ENCODE results near the gene NCBP3.

NCBP3 gene, protein sequence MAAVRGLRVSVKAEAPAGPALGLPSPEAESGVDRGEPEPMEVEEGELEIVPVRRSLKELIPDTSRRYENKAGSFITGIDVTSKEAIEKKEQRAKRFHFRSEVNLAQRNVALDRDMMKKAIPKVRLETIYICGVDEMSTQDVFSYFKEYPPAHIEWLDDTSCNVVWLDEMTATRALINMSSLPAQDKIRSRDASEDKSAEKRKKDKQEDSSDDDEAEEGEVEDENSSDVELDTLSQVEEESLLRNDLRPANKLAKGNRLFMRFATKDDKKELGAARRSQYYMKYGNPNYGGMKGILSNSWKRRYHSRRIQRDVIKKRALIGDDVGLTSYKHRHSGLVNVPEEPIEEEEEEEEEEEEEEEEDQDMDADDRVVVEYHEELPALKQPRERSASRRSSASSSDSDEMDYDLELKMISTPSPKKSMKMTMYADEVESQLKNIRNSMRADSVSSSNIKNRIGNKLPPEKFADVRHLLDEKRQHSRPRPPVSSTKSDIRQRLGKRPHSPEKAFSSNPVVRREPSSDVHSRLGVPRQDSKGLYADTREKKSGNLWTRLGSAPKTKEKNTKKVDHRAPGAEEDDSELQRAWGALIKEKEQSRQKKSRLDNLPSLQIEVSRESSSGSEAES

DNA sequence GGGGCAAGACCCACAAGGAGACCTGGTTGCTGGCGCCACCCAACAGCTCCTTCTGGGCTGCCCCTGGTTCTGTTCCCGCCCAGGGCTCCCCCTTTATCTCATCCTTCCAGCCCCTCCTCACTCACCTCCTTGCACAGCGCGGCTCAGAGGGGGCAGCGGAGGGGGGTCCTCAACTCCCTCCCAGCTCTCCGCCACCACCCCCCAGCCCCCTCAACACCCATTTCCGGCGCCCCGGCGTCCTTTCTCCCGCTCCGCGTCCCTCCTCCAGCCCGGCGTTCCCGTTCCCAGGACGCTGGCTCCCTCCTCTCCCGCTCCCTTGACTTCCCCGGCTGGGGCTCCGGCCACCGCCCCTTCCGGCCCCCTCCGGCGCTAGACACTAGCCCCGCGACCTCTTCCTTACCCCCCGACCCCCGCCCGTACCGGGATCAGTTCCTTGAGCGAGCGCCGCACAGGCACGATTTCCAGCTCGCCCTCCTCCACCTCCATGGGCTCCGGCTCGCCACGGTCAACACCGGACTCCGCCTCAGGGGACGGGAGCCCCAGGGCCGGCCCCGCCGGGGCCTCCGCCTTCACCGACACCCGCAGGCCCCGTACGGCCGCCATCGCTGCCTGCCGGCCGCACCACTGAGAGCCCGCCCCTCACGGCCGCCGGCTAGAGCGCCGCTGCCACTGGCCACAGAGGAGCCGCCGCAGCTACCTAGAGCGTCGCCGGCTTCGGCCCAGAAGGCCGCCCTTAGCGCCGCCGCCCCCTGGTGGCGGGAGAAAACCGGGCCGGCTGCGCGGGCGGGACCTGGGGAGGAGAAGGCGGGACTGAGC, at the start of gene NCBP3:
Gene NCBP3 (minus strand): TSS at position 626 of the 816 bp plus-strand sequence. CDS start 23 bp downstream, at position 603.
- peak in 55 of 56 donors; percentile 43 to 95 (median 83) for DNase-seq

DNA sequence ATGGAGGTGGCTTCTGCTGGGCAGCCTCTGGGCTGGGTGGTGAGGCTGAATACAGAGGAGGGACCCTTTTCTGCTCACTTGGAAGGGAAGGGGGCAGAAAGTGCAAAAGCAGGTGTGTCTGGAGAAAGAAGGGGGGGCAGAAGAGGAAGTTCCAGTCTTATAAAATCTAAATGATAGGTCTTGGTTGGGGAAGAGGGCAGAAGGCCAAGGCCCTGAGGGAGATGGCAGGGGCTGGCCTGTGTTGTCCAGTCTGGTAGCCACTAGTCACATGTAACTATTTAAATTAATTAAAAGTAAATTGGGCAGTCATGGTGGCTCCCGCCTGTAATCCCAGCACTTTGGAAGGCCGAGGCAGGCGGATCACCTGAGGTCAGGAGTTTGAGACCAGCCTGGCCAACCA, 49.3 kb upstream of the NCBP3 start:
- DNase-seq: no peak

DNA sequence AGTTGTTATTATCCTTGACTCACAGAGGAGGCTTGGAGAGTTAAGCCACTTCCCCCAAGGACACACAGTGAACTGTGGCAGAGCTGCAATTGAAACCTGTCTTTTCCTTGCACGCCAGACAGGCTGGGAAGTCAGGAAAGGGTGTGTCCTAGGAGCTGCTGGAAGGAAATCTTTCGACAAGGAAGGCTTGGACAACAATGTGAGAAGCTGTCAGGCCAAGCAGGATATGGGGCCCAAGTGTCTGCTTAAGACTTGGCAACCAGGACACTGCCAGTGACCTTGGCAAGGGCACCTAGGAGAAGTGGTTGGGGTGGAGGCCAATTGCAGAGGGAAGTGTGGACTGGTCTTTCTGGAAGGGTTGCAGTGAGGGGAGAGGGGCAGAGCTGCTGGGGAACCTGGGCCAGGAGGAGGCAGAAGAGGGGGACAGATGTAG, 48.9 kb upstream of the NCBP3 start:
- peak in 5 of 56 donors; percentile 12 to 34 (median 23) for DNase-seq

DNA sequence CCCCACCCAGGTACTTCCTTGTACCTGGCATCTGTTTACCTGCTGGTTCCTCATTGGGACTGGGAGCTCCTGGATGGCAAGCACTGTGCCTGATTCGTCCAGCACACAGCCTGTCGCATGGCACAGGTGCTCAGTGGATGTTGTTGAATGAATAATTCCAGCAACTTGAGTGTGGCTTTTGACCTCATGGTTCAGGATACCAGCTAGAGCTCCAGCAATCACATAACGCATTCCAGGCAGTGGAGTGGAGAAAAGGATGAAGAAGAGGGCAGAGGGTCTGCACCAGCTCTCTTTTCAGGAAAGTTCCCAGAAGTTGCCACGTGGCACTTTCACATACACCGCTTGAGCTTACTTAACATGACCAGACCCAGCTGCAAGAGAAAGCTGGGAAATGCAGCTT, 48.1 kb upstream of the NCBP3 start:
- DNase-seq: no peak

DNA sequence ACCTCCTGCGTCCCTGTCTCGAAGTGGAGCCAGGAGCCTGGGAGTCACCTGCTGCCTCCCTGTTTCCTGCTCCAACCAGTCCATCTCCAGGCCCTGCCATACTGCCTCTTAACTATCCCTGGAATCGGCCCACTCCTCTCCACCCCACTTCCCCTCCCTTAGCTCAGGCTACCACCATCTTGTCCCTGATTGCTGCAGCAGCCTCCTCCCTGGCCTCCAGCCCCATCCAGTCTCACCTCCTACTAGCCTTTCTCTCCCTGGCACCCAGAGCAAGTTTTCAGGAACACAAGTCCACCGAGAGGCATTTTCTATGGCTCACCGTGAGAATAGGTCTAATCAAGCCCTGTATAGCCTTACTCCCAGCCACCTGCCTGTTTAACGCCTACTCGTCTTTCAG, 47.7 kb upstream of the NCBP3 start:
- DNase-seq: no peak

DNA sequence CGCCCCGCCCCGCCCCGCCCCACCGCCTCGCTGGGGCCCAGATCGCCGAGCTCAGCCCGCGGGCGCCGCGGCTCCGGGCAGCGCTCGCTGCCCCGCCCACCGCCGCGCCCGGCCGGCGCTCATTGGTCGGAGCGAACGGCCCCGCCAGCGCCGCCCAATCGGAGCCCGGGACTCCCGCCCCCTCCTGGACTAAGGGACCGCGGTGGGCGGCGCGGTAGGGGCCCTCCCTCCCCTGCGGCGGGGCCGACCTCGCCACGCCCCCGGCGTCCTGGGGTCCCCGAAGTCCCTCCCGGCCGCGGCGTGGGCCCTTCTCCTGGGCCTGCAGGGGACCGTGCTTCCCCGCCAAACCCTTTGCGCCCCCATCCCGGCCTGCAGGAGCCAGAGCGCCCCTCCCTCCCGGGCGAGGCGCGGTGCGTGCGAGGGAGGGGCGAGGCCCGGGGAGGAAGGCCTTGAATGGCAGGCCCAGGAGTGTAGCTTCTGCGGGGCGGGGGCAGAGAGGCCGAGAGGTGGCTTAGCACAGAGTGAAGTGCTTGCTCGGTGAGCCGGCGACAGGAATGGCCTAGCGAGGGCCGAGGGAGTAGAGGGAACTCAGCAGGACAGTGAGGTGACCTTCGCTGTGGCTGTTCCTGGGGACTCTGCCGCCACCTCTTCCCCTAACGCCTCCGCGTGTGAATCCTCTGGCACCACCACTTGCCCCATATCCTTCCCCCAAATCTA, 47.1 kb upstream of the NCBP3 start, which contains the start of gene CAMKK1:
Gene CAMKK1 (minus strand): TSS at position 51 of the 717 bp plus-strand sequence. CDS start 7,366 bp downstream, outside the sequence.
- peak in 55 of 56 donors; percentile 24 to 86 (median 71) for DNase-seq

DNA sequence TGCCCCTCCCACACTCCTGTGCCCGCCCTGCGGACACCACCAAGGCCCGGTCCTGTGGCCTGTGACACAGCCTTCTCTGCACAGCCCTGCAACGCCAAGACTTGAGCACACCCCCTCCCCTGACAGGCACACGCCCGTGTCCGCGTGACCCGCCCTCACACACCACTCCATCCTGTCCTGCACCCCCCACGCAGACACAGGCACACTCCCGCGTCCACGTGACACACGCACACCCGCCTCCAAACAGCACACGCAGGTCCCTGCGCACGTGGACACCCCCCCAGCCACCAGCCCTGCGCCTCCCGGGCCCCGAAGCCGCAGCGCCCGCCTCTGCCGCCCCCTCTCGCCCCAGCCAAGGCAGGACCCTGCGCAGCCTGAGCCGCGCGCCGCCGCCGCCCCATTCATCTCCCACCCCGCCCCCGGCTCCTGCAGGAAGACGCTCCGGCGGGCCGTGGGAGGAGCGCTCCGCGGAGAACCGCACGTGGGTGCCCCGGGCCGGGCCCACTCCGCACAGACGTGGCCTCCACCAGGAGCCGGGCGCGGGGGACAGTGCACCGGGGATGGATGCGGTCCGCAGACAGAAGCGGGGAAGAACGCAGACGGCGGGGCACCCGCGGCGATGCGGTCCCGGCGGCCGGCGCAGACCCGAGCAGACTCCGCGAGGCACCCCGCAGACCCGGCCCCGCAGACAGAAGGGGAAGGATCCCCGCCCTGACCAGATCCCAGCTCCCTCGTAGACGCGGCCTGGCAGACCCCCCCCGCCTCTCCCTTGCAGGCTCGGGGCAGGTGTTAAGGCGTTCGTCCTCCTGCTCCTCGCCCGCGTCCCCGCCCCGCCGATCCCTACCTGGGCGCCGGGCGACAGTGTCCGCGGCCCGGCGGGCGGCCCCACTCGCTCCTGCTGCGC, 46.3 kb upstream of the NCBP3 start:
- peak in 45 of 56 donors; percentile 15 to 86 (median 59) for DNase-seq

DNA sequence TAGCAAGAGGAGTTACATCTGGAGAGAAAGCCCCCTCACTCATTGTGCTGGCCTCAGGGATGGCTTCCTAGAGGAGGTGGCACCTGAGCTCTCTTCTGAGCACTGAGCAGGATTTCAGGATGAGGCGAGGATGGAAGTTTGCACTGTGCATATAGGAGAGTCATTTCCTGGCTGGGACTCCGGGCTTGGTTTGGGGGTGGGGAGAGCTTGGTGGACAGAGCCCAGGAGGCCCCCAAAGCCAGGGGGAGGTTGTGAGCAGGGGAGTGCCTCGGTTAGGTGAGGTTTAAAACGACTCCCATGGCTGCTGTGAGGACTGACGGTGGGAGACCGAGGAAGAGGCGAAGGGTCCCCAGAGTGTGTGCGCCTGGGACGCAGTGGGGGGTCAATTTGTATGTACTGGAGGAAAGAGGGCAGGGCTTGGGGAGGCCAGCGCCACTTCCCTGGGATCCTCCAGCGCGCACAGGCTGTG, 45.6 kb upstream of the NCBP3 start:
- no peak for DNase-seq

DNA sequence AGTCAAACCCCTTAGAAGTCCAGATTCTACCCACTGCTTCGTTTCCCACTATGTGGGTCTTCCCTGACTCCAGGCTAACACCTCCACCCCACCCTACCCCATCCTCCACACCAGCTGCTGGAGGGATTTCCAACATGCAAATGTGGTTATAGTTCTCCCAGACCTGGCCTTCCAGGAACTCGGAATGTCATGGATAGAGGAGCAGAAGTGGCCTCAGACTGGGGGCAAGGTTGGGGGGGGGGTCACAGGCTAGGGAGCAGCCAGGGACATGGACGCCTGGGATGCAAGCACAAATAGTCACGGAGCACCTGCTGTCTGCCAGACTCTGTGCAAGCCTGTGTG, 44.8 kb upstream of the NCBP3 start:
- peak in 1 of 56 donors; percentile 23 for DNase-seq

DNA sequence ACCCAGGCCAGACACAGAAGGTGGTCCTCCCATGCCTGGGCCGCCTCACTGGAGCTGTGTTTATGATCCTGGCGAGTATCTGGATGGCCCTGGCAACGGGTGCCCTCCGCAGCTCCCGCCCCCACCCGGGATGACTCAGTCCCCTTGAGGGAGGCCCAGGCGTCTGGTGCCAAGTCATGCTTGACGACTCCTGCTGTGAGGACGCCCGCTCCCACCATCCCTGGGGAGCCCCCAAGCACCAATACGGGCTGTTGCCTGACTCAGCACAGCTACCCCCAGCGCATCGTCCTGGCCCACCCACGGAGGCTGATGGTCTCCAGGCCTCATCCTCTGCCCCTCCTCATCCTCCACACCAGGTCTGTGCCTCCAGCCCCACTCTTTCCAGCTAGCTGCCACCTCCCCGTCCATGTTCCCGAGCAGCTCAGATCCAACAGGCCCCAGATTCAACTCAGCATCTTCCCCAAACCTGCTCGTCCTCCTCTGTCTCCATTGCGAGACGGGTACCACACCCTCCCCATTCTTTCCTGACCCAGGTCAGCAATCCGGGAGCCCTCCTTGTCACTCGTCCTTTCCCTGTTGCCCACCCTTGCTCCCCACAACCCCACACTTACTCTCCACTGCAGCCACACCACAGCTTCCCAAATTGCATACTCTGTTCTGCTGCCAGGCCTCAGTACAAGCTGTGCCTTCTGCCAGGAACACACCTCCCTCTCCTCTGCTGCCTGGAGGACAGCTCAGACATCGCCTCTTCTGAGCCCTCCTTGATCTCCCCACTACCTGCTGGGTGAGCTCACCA, 44.2 kb upstream of the NCBP3 start:
- peak in 17 of 56 donors; percentile 18 to 54 (median 34) for DNase-seq

DNA sequence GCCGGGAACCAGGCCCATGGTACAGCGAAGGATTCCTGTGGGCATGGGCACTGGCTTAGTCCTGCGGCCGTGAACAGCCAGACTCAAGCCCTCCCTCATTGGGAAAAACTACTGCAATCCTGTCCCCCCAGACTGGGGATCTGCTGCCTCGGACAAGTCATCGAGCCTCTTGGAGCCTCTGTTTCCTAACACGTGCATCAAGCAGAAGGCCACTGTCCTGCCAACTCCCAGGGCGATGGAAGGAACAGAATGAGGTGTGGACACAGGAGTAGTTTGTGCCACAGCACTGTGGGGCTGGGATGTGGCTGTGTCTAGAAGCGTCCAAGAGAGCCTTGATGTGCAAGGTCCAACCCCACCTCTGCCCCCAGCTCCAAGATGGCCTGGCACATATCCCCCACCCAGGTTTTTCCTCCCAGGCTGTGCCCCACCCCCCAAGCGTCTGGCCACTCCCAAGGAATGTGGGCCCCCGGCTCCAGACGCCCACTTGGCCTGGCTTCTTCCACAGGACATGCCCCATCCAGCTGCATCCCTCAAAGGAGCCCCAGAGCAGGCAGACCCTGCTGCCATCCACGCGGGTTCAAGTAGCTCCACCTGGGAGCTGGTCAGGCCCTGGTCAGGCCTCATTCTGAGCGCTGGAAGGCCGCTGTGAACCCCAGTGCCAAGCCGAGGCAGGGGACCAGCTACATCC, 43.4 kb upstream of the NCBP3 start:
- DNase-seq: no peak

DNA sequence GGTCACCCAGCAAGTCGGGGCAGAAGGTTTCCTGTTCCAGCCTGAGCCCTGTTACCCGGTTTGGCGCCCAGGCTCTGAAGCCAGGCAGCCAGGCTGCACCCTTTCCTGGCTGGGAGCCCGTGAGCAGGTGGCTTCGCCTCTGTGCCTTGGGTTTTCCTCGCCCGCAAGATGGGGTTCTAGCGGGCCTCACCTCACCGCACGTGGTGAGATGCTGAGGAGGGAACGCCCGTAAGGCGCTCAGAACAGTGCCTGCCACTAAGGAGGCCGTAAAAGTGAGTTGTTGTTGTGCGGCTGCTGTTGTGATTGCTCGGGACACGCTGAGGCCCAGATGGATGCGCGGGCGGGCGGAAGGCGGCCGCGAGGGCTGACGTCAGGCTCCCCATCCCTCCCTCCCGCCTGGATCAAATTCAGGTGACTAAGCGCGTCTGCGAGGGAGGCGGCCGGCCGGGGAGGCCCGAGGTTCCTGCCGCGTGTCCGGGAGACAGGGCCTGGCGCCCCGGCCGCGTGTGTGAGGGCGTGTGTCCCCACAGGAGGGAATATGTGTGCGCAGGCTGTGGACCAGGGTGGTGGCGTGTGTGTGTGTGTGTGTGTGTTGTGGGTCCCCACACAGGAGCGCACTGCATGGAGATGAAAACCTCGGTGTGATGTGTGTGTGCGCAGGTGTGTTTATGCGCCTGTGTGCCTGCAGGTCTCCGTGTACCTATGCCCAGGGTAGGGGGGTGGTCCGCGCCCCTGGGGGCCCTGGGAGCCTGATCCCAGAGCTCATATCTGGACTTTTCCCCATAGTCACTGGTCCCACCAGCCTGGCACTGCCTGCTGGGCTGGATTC, 42.5 kb upstream of the NCBP3 start:
- peak in 1 of 56 donors; percentile 29 for DNase-seq

DNA sequence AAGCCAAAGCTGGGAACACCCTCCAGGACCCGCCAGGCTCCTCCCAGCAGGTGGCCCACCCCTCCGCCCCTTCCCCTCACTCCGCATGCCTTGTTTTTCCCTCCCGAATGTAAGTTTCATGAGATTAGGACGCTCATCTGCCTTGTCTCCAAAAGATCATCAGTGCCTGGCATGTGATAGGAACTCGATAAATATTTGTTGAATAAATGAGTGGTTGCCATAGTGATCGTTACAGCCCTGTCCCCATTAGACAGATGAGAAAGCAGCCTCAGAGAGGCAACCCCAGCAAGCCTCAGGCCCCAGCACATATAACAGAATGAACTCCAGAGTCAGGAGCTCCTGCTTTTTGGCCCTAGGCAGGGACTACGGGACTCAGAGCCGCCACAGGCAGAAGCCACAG, 41.8 kb upstream of the NCBP3 start:
- no peak for DNase-seq

DNA sequence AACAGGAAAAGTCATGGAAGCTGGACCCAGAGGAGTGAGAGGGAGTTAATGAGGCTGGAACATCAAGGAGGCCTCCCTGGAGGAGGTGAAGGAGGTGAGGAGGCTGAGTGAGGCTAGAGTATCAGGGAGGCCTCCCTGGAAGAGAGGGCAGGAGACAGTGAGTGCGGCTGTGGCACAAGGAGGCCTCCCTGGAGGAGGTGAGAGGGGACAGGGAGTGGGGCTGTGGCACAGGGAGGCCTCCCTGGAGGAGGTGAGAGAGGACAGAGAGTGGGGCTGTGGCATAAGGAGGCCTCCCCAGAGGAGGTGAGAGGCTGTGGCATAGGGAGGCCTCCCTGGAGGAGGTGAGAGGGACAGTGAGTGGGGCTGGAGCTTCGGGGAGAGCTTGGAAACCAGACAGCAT, 41.3 kb upstream of the NCBP3 start:
- no peak for DNase-seq

DNA sequence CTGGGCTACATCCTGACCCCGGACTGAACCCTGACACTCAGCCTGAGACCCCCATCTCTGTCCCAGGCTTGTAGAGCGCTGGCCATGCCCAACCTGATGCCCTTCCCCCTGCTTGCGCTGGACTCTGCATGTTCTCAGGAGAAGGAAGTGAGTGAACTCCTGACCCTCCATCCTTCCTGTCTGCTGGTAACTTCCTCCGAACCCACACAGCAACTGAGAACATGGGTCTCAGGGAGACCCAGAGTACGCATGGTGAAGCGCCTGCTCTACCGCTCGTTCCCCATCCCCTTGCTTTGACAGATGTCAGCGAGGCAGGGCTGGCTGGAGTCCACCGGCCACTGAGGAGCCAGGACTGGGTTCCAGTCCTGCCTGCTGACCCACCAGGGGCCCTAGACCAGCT, 40.7 kb upstream of the NCBP3 start:
- DNase-seq: peak in 8 of 56 donors; percentile 5 to 49 (median 24)

DNA sequence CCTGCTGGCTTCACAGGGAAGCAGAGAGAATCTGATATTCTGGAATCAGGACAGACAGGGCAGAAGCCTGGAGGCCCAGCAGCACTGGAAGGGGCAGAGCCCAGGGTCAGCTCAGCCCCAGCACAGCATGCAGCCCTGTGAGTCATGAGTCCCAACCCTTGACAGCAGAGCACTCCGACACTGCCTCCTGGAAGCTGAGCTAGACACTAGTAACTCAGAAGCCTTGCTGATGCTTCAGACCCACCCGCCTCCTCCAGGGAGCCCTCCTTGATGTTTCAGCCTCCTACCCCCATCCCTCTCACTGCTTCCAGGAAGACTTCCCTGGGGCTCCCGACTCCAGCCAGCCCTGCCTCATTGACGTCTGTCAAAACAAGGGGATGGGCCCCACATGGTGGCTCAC, 39.9 kb upstream of the NCBP3 start:
- peak in 1 of 56 donors; percentile 5 for DNase-seq

DNA sequence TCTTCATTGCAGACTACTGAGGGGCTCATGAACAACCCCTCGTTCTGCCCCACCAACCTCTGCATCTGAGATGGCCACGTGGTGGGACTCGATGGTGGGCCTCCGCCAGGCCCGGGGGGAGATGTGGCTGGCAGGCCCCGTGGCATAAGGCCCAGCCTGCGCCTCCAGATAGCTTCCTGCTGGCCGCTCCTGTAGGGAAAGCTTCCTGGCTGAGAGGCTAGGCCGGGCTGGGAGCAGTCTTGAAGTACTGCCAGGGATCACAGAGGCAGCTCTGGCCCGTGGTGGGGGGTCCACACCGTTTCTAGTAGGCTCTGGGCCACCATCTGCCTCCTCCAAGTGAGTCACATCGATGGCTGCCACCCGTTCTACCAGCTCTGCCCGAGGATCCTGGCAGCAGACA, 39.2 kb upstream of the NCBP3 start:
- DNase-seq: no peak
